SU-DHL-6 (cell line): ENCODE measurements around the gene SETD2.
A peak's percentile ranks its signal among the peaks of the same experiment; 100 is the strongest.

Experiments
- H2AFZ ChIP-seq: fragments of 200-600 bp; sonication (generic); 2 replicates; pipeline ENCODE4 v1.6.1; 2014; ENCODE audit warnings: low read depth, mild to moderate bottlenecking, moderate library complexity, mixed read lengths, antibody characterized with exemption, low read length; ENCODE audit not compliant: severe bottlenecking
- H3F3A ChIP-seq: fragments of 200-600 bp; shearing (Covaris generic); 2 replicates; pipeline ENCODE4 v1.6.0; 2016; ENCODE audit warnings: antibody characterized with exemption, mild to moderate bottlenecking; ENCODE audit not compliant: insufficient read depth
- H3K27ac ChIP-seq: fragments of 200-600 bp; sonication (generic); 2 replicates; pipeline ENCODE4 v1.5.1; 2016; ENCODE audit warnings: low read depth, mild to moderate bottlenecking, low read length, moderate library complexity, mixed read lengths
- H3K27me3 ChIP-seq: fragments of 200-600 bp; sonication (generic), shearing (Covaris generic); 2 replicates; pipeline ENCODE4 v1.6.0; 2014; ENCODE audit warnings: mild to moderate bottlenecking, low read length
- H3K36me3 ChIP-seq: fragments of 200-600 bp; sonication (generic); 2 replicates; pipeline ENCODE4 v1.6.1; 2014; ENCODE audit warnings: mild to moderate bottlenecking, low read length, mixed read lengths
- H3K4me2 ChIP-seq: fragments of 300-600, 200-600 bp; shearing (Covaris generic), sonication (generic); 2 replicates; pipeline ENCODE4 v1.6.0; 2014; ENCODE audit warnings: low read length, low read depth, mild to moderate bottlenecking; ENCODE audit not compliant: poor library complexity, severe bottlenecking
- H3K4me3 ChIP-seq: fragments of 200-600 bp; sonication (generic); 2 replicates; pipeline ENCODE4 v1.5.1; 2014; ENCODE audit warnings: antibody characterized with exemption, low read length, mild to moderate bottlenecking, mixed read lengths; ENCODE audit not compliant: insufficient read depth, poor library complexity, severe bottlenecking
- H3K79me2 ChIP-seq: fragments of 200-600 bp; sonication (generic); 2 replicates; pipeline ENCODE4 v1.6.1; 2014; ENCODE audit warnings: mild to moderate bottlenecking, low read length, moderate library complexity; ENCODE audit not compliant: insufficient read depth
- H3K9ac ChIP-seq: fragments of 200-600 bp; sonication (generic); 2 replicates; pipeline ENCODE4 v1.7.0; 2014; ENCODE audit warnings: mild to moderate bottlenecking, low read length
- H3K9me2 ChIP-seq: fragments of 200-600 bp; sonication (generic); replicated peaks from 2 replicates; pipeline ENCODE4 v1.6.1; 2014; ENCODE audit warnings: low read length; ENCODE audit not compliant: insufficient read depth
- H3K9me3 ChIP-seq: fragments of 200-600 bp; sonication (generic); 2 replicates; pipeline ENCODE4 v1.6.1; 2014; ENCODE audit warnings: low read length, mixed read lengths; ENCODE audit not compliant: insufficient read depth
- H4K20me1 ChIP-seq: fragments of 200-600 bp; sonication (generic); 2 replicates; pipeline ENCODE4 v1.6.1; 2014; ENCODE audit warnings: low read depth, mild to moderate bottlenecking, antibody characterized with exemption, low read length, moderate library complexity, mixed read lengths
- EZH2phosphoT487 ChIP-seq: fragments of 200-600 bp; sonication (generic), shearing (Covaris generic); conservative IDR thresholded peaks from 2 replicates; pipeline ENCODE4 v1.6.1; 2018; ENCODE audit warnings: mild to moderate bottlenecking, antibody characterized with exemption, low read length, moderate library complexity, mixed read lengths
- TF ChIP-seq, protein P1 (sequence below): fragments of 200-600 bp; sonication (generic); IDR thresholded peaks from one replicate; pipeline ENCODE4 v1.5.1; 2017; ENCODE audit warnings: antibody characterized with exemption, mild to moderate bottlenecking, low read length, moderate library complexity; ENCODE audit not compliant: insufficient read depth, poor library complexity, severe bottlenecking

Gene SETD2

DNA sequence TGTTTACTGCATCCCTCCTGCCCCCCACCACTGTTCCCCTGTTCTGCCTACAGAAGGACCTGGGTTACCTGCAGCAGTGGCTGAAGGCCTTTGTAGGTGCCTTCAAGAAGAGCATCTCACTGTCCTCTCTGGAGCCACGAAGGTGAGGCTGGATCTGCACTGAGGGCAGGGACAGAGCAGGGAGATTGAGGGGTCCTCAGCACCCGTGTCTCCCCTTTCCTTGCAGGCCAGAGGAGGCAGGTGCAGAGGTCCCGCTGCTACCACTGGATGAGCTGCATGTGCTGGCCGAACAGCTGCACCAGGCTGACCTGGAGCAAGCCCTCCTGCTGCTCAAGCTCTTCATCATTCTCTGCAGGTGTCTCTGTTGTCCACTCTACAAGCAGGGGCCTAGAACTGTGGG, 175.3 kb downstream of the SETD2 start:
- Histone ChIP-seq H4K20me1 (no peaks in the 10 kb centered on the region), H2AFZ (no peak overlapping the region), H3F3A (no peaks in the 10 kb centered on the region), H3K4me3 (no peak overlapping the region), H3K9ac (no peak overlapping the region), H3K27ac (no peak overlapping the region), H3K9me3 (no peaks in the 10 kb centered on the region), H3K4me2 (no peak overlapping the region), H3K9me2 (no peaks in the 10 kb centered on the region), H3K27me3 (no peaks in the 10 kb centered on the region), H3K36me3 (no peaks in the 10 kb centered on the region), H3K79me2 (0 out of 2 replicates have a peak, but pooled peaks cover 6% of the 10 kb centered on the region)
- TF ChIP-seq EZH2phosphoT487: no peak
- TF ChIP-seq, protein P1, sequence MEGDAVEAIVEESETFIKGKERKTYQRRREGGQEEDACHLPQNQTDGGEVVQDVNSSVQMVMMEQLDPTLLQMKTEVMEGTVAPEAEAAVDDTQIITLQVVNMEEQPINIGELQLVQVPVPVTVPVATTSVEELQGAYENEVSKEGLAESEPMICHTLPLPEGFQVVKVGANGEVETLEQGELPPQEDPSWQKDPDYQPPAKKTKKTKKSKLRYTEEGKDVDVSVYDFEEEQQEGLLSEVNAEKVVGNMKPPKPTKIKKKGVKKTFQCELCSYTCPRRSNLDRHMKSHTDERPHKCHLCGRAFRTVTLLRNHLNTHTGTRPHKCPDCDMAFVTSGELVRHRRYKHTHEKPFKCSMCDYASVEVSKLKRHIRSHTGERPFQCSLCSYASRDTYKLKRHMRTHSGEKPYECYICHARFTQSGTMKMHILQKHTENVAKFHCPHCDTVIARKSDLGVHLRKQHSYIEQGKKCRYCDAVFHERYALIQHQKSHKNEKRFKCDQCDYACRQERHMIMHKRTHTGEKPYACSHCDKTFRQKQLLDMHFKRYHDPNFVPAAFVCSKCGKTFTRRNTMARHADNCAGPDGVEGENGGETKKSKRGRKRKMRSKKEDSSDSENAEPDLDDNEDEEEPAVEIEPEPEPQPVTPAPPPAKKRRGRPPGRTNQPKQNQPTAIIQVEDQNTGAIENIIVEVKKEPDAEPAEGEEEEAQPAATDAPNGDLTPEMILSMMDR: no peak

DNA sequence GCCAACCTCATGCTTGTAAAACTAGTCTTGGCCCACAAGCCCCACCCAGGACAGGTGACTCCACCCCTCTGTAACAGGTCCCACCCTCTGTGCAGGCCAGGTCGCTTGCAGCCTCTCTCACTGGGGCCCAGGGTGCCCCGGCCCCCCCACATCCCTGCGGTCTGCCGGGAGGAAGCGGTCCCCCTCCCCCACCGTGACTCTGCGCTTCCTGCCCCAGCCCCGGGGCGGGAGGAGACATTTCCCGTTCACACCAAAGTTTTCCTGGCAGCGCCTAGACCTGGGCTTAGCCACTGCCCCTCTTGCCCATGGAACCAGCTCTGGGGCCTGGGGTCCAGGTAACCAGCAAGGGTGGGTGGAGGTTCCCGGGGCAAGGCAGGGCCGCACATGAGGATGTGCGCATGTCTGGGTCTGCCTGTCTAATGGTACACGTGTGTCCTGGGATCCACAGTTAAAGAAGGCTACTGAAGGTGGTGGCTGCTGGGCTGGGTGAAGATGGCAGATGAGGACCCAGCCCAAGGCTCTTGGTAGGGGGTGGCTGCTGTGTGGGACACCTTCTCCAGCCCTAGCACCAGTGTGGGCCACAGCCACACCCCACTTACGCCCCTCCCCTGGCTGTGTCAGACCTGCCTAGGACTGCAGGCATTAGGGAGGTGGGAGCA, 176.0 kb downstream of the SETD2 start:
- Histone ChIP-seq H3K79me2 (0 out of 2 replicates have a peak, but pooled peaks cover 6% of the 10 kb centered on the region), H3K27me3 (no peaks in the 10 kb centered on the region), H4K20me1 (no peaks in the 10 kb centered on the region), H3F3A (no peaks in the 10 kb centered on the region), H3K9ac (no peak overlapping the region), H3K9me3 (no peaks in the 10 kb centered on the region), H3K36me3 (no peaks in the 10 kb centered on the region), H3K27ac (peak overlapping the region; percentile 63), H3K4me2 (peak overlapping the region; percentile 35), H3K9me2 (no peaks in the 10 kb centered on the region), H3K4me3 (no peak overlapping the region), H2AFZ (peak overlapping the region; percentile 44)
- TF ChIP-seq, protein P1: no peak
- no peak for TF ChIP-seq EZH2phosphoT487

DNA sequence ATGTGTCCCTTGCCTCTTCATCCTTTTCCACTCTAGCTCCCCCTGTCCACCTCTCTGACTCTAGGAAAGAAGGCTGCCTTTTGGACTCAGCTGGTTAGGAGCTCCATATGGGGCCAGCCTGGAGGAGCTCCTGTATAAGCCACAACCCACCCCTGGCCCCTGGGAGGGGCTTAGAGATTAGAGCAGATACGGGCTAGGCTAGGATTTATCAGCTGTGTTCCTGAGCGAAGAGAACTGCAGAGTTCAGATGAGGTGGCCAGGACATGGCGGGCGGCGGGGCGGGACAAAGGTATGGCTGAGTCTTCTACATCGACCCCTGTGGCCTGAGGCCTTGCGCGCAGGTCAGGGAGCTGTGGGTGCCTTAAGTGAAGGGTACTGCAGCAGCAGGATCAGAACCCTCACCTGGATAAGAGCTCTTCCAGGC, 176.6 kb downstream of the SETD2 start:
- no peaks in the 10 kb centered on the region for H3K36me3 ChIP-seq
- TF ChIP-seq EZH2phosphoT487: no peak
- TF ChIP-seq, protein P1: no peak
- peak overlapping the region; percentile 63 for H3K27ac ChIP-seq
- no peaks in the 10 kb centered on the region for H3K9me2 ChIP-seq
- H3F3A ChIP-seq: no peaks in the 10 kb centered on the region
- no peaks in the 10 kb centered on the region for H4K20me1 ChIP-seq
- 0 out of 2 replicates have a peak, but pooled peaks cover 6% of the 10 kb centered on the region for H3K79me2 ChIP-seq
- peak overlapping the region; percentile 35 for H3K4me2 ChIP-seq
- peak overlapping the region; percentile 11; the same call in 1 of the 2 replicates for H3K9ac ChIP-seq
- H2AFZ ChIP-seq: no peak overlapping the region
- H3K9me3 ChIP-seq: no peaks in the 10 kb centered on the region
- no peaks in the 10 kb centered on the region for H3K27me3 ChIP-seq
- no peak overlapping the region for H3K4me3 ChIP-seq
